Epithelial cell of proximal tubule (primary cell): ENCODE results near the gene CCNE1. TPM values are rescaled to one million over a fixed set of nuclear protein-coding genes. Genes with fewer than 3 reads are reported as not detected.

Source experiments
- DNase-seq: peaks from one replicate; pipeline ENCODE4 v3.0.0-alpha.2; 2011; ENCODE audit warnings: low read depth
- H3K4me3 ChIP-seq: 2 replicates; pipeline ENCODE4 v1.5.1; 2011; ENCODE audit warnings: low read depth, mild to moderate bottlenecking, low read length
- total RNA-seq: library from RNA; depleted of rRNA; stranded (reverse); fragments of >200 nt; gene quantifications from 2 replicates; pipeline ENCODE4 v1.2.3, GENCODE V29; 2015
- TF ChIP-seq, protein P1 (sequence below): conservative IDR thresholded peaks from 2 replicates; pipeline ENCODE4 v1.5.1; 2012; ENCODE audit warnings: low read depth, mild to moderate bottlenecking, low read length

The CCNE1 gene
- total RNA-seq, 1 donor from 2014 or later, result 18.6 TPM

DNA sequence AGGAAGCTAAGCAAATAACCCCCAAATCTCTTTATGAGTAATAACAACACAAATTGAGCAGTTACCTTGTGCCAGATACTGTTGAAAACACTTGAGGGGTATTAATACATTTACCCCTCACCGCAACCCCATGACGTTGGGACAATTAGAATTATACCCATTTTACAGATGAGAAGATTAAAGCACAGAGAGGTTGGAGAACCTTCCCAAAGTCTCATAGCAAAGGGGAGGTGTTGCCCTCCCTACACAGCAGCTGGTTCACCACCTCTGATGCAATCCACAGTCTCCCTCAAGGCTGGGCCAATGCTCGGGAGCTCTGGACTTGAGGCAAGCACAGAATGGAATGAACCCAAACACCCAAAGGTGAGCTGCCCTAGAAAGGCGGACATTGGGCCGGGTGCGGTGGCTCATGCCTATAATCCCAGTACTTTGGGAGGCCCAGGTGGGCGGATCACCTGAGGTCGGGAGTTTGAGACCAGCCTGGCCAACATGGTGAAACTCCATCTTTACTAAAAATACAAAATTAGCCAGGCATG is 3.9 kb upstream of the CCNE1 start:
- TF ChIP-seq, protein P1, sequence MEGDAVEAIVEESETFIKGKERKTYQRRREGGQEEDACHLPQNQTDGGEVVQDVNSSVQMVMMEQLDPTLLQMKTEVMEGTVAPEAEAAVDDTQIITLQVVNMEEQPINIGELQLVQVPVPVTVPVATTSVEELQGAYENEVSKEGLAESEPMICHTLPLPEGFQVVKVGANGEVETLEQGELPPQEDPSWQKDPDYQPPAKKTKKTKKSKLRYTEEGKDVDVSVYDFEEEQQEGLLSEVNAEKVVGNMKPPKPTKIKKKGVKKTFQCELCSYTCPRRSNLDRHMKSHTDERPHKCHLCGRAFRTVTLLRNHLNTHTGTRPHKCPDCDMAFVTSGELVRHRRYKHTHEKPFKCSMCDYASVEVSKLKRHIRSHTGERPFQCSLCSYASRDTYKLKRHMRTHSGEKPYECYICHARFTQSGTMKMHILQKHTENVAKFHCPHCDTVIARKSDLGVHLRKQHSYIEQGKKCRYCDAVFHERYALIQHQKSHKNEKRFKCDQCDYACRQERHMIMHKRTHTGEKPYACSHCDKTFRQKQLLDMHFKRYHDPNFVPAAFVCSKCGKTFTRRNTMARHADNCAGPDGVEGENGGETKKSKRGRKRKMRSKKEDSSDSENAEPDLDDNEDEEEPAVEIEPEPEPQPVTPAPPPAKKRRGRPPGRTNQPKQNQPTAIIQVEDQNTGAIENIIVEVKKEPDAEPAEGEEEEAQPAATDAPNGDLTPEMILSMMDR, result no peak
- DNase-seq, result no peak
- no peak overlapping the region for H3K4me3 ChIP-seq

DNA sequence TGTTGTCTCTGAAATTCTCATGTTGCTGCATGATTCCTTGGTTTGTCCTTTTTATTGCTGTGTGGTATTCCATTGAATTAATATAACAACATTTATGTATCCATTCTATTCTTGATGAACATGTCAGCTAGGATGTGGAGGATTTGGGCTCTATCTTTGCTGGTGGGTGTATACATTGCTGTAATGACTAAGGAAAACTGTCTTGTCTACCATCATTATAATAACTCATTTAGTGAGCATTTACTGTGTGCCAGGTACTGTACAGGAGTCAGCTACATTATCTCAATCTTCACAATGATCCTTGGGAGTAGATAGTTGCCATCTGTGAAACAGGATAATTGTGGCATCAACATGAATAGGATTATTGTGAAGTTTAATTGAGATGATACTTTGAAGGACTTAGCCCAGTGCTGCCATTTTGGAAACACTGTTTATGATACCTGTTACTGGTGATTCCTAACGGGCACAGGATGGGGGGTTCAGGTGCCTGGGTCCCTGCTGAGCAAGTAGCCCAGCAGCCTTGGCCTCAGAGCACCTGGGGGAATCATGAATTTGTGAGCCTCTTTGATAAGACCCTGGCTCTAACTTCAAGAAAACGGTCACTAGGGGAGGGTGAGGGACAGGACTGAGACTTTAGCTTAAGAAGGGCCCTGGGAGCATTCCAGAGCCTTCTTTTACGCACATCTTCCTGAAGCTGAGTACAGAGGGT is 1.8 kb upstream of the CCNE1 start:
- TF ChIP-seq, protein P1, result no peak
- H3K4me3 ChIP-seq, result no peak overlapping the region
- no peak for DNase-seq

DNA sequence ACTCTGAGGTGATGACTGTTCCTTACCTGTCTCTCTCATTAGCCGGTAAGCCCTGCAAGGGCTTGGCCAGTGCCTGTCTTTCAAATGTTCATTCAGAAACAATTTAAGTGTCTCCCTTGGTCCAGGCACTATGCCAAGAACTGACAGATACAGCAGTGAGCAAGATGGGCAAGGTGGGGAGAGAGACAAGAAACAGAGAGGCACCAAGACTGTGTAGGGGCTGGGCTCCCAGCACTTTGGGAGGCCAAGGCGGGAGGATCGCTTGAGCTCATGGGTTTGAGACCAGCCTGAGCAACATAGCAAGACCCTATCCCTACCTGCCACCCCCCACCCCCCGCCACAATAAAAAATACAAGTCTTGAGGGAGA is 1.3 kb upstream of the CCNE1 start:
- no peak for DNase-seq

DNA sequence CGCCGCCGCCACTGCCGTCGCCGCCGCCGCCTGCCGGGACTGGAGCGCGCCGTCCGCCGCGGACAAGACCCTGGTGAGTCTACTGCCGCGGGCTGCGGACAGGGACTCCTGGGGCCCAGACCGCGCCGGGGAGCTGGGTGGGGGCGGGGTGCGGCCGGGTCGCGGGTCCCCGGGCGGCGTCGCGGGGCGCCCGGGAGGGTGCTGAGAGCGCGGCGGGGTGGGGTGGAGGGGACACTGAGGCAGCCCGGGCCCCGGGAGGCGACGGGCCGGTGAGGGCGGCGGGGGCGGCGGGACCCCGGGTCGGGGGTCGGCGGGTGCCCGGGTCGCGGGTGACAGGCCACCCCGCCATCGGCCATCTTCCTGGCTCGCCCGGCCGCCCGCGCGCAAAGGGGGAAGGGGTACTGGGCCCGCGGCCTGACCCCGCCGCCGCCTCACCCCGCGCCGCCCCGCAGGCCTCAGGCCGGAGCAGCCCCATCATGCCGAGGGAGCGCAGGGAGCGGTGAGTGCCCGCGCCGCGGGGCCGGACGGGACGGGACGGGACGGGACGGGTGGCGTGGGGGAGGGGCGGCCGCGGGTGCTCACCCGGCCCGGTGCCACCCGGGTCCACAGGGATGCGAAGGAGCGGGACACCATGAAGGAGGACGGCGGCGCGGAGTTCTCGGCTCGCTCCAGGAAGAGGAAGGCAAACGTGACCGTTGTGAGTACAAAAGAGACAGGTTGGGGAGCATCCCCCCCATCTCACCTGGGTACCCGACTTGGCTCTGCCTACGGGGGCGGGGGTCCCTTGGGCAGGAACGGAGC is 489 bp downstream of the CCNE1 start:
- H3K4me3 ChIP-seq, result peak overlapping the region; percentile 51
- no peak for DNase-seq
- TF ChIP-seq, protein P1, result no peak

More for the DNA sequence above, 1.3 kb upstream of the CCNE1 start:
- TF ChIP-seq, protein P1, result no peak
- no peak overlapping the region for H3K4me3 ChIP-seq

DNA sequence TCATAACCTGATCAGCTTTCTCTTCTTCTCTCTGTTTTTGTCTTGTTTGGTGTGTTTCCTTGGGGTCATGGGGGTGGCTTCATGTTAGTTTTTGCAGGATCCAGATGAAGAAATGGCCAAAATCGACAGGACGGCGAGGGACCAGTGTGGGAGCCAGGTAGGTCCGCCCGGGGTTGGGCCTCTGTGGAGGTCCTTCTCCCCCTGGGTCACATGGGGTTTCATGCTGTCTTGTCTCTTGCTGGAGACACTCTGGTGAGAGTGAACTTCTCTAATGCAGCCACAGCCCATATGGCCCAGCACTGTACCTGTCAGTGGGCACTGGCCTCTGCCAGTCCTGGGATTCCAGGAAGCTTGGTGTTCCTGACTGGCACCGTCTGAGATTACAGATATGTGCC is 1.1 kb downstream of the CCNE1 start:
- peak overlapping the region; percentile 51 for H3K4me3 ChIP-seq
- TF ChIP-seq, protein P1, result no peak
- DNase-seq, result no peak

DNA sequence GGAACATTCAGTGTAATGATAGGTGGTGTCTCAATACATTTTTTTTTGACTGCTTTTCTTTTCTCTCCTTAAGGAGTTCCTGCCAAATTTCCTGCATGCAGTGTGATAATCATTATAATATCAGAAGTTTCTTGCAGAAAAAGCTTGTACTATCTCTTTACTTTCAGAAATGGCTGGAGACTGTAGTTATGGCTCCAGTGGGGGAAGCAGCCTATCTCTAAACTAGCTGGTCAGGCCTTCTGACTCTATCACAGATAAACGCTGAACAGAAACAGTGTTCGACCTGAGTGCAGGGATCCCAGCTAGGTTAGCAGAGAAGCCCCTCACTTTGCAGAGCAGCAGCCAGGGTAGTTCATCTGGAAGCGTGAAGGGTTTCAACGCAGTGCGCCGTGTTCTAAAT is 1.9 kb downstream of the CCNE1 start:
- no peak overlapping the region for H3K4me3 ChIP-seq
- DNase-seq, result no peak
- TF ChIP-seq, protein P1, result no peak
